A549 (cell line): Measurements from ENCODE around the gene PLA2G4B.

Source experiments
- CEBPB ChIP-seq, 2 experiments: fragments of >200 bp in 1 of 2; sonication (Bioruptor Twin) in 1 of 2; formaldehyde crosslinking in 1 of 2; IDR thresholded peaks; 2 replicates each; pipeline ENCODE4 v1.6.1; 2012 to 2016
- CTCF ChIP-seq: fragments of >200 bp; sonication (Bioruptor Twin); formaldehyde crosslinking; IDR thresholded peaks from 3 replicates; pipeline ENCODE4 v1.5.1; 2016
- EP300 ChIP-seq, 2 experiments: fragments of >200 bp; sonication (Bioruptor Twin); formaldehyde crosslinking; IDR thresholded peaks; 2 replicates in 1 of 2; 3 replicates in 1 of 2; pipeline ENCODE4 v1.6.1; 2016 to 2017
- FOSL2 ChIP-seq, 2 experiments: fragments of 450-650 bp in 1 of 2; fragments of >200 bp in 1 of 2; sonication (Bioruptor Twin) in 1 of 2; formaldehyde crosslinking; IDR thresholded peaks; 2 replicates each; pipeline versions ENCODE4 v1.5.0 to v1.6.1; 2016 to 2020; ENCODE audit warnings: mild to moderate bottlenecking in 1 of 2, moderate library complexity in 1 of 2
- KDM5A ChIP-seq: fragments of 200-600 bp; sonication (generic); IDR thresholded peaks from 2 replicates; pipeline ENCODE4 v1.6.1; 2016; ENCODE audit warnings: antibody characterized with exemption, mild to moderate bottlenecking
- MYC ChIP-seq: IDR thresholded peaks from 2 replicates; pipeline ENCODE4 v1.6.1; 2012; ENCODE audit warnings: mild to moderate bottlenecking, inconsistent platforms, low read length, improper control_type of control experiment, borderline replicate concordance
- NR3C1 ChIP-seq: fragments of >200 bp; sonication (Bioruptor Twin); formaldehyde crosslinking; IDR thresholded peaks from 3 replicates; pipeline ENCODE4 v1.6.1; 2017
- POLR2A ChIP-seq: IDR thresholded peaks from 2 replicates; pipeline ENCODE4 v1.6.1; 2012; ENCODE audit warnings: mild to moderate bottlenecking, low read length
- REST ChIP-seq: fragments of 200-600 bp; sonication (generic); IDR thresholded peaks from 2 replicates; pipeline ENCODE4 v1.6.1; 2016; ENCODE audit warnings: antibody characterized with exemption, mild to moderate bottlenecking, moderate library complexity
- RFX5 ChIP-seq: fragments of 450-650 bp; IDR thresholded peaks from 2 replicates; pipeline ENCODE4 v1.7.1; 2014; ENCODE audit warnings: antibody characterized with exemption, mild to moderate bottlenecking, moderate library complexity
- TP53 ChIP-seq: fragments of 250-450 bp; sonication (Bioruptor Pico); IDR thresholded peaks from 2 replicates; pipeline ENCODE4 v1.5.0; 2021; ENCODE audit warnings: mild to moderate bottlenecking, moderate library complexity
- ZSCAN20 ChIP-seq: fragments of 250-450 bp; sonication (Bioruptor Pico); IDR thresholded peaks from 2 replicates; pipeline ENCODE4 v1.8.0; 2022; ENCODE audit warnings: mild to moderate bottlenecking, moderate library complexity

- TF ChIP-seq MYC = no peak
- TF ChIP-seq CTCF = no peak
- no peak for TF ChIP-seq POLR2A
- TF ChIP-seq ZSCAN20 (CRISPR knock-in tag) = no peak
- TF ChIP-seq REST = no peak
- no peak for TF ChIP-seq TP53 (CRISPR knock-in tag)
- no peak for TF ChIP-seq FOSL2 (IDR thresholded peaks at IDR 0.05)
- TF ChIP-seq FOSL2 (CRISPR knock-in tag; IDR thresholded peaks at IDR 0.05) = no peak
- no peak for TF ChIP-seq RFX5
- no peak for TF ChIP-seq NR3C1
- peak in 1 of 2 experiments; percentile 63; a peak in 2 of 4 replicates for TF ChIP-seq CEBPB (IDR thresholded peaks at IDR 0.05)
- TF ChIP-seq EP300 (IDR thresholded peaks at IDR 0.05) = no peak
- TF ChIP-seq KDM5A = no peak
Measured at GRCh38 chr15:41850482-41851166, 12.0 kb downstream of the PLA2G4B start.
